Measurements from ENCODE around the gene FBN1. TPM values are rescaled to one million over a fixed set of nuclear protein-coding genes. Genes with fewer than 3 reads are reported as not detected.

The FBN1 gene
- total RNA-seq, 4 donors from 2014 or later, result 13.0 to 28.0 (median 20.9) TPM

- no peak for ATAC-seq
- no peaks in the 10 kb centered on the region for H3K4me1 ChIP-seq
- in situ Hi-C loops (cut with MboI; ENCODE audit: low sequenced_read_pairs in 4 of 4) (no loop called here), intact Hi-C loops (cut with DNase I; ENCODE audit: low total_unique reads) (loop anchor here (10.0 kb wide), 1 partner anchor 144 kb away; the partner anchor contains the start of gene FBN1)
- H3K9me3 ChIP-seq, result no peaks in the 10 kb centered on the region
- TF ChIP-seq POLR2A (IDR thresholded peaks at IDR 0.05), result no peak
- no peak for TF ChIP-seq CTCF (IDR thresholded peaks at IDR 0.05 in 4 of 5, conservative IDR thresholded peaks at IDR 0.05 in 1 of 5)
- H3K27ac ChIP-seq, result no peak overlapping the region
- no peak for DNase-seq
- H3K36me3 ChIP-seq, result no peaks in the 10 kb centered on the region
- no peaks in the 10 kb centered on the region for H3K27me3 ChIP-seq
- no peak overlapping the region for H3K4me3 ChIP-seq
Measured at GRCh38 chr15:48501208-48501607, 144.3 kb downstream of the FBN1 start.

- Histone ChIP-seq H3K27me3 (no peaks in the 10 kb centered on the region), H3K4me1 (no peaks in the 10 kb centered on the region), H3K9me3 (no peaks in the 10 kb centered on the region), H3K4me3 (no peak overlapping the region), H3K27ac (no peak overlapping the region), H3K36me3 (no peaks in the 10 kb centered on the region)
- ATAC-seq, result no peak
- no peak for DNase-seq
- in situ Hi-C loops (cut with MboI; ENCODE audit: low sequenced_read_pairs in 4 of 4) (no loop called here), intact Hi-C loops (cut with DNase I; ENCODE audit: low total_unique reads) (loop anchor here (10.0 kb wide), 1 partner anchor 144 kb away; the partner anchor contains the start of gene FBN1)
- no peak for TF ChIP-seq CTCF (IDR thresholded peaks at IDR 0.05 in 4 of 5, conservative IDR thresholded peaks at IDR 0.05 in 1 of 5)
Measured at GRCh38 chr15:48500595-48500994, 144.9 kb downstream of the FBN1 start.

- no peaks in the 10 kb centered on the region for H3K4me1 ChIP-seq
- H3K27me3 ChIP-seq, result no peaks in the 10 kb centered on the region
- TF ChIP-seq POLR2A (IDR thresholded peaks at IDR 0.05) (no peak), CTCF (IDR thresholded peaks at IDR 0.05 in 4 of 5, conservative IDR thresholded peaks at IDR 0.05 in 1 of 5) (no peak)
- H3K9me3 ChIP-seq, result no peaks in the 10 kb centered on the region
- no peak overlapping the region for H3K27ac ChIP-seq
- DNase-seq (no peak), ATAC-seq (no peak)
- H3K4me3 ChIP-seq, result no peak overlapping the region
- intact Hi-C loops (cut with DNase I; ENCODE audit: low total_unique reads), result loop anchor here (10.0 kb wide), 1 partner anchor 145 kb away; the partner anchor contains the start of gene FBN1
- H3K36me3 ChIP-seq, result no peaks in the 10 kb centered on the region
- in situ Hi-C loops (cut with MboI; ENCODE audit: low sequenced_read_pairs in 4 of 4), result no loop called here
Measured at GRCh38 chr15:48499978-48500377, 145.5 kb downstream of the FBN1 start.

GRCh38 chr15:48498828-48499227 lies 146.7 kb downstream of the FBN1 start:
- Histone ChIP-seq H3K4me3 (no peak overlapping the region), H3K9me3 (no peaks in the 10 kb centered on the region), H3K4me1 (no peaks in the 10 kb centered on the region), H3K36me3 (no peaks in the 10 kb centered on the region), H3K27ac (no peak overlapping the region), H3K27me3 (no peaks in the 10 kb centered on the region)
- ATAC-seq (no peak), DNase-seq (no peak)
- in situ Hi-C loops (cut with MboI; ENCODE audit: low sequenced_read_pairs in 4 of 4) (no loop called here), intact Hi-C loops (cut with DNase I; ENCODE audit: low total_unique reads) (no loop called here)
- TF ChIP-seq CTCF (IDR thresholded peaks at IDR 0.05 in 4 of 5, conservative IDR thresholded peaks at IDR 0.05 in 1 of 5), result no peak

GRCh38 chr15:48494631-48495030 lies 150.9 kb downstream of the FBN1 start:
- in situ Hi-C loops (cut with MboI; ENCODE audit: low sequenced_read_pairs in 4 of 4), result no loop called here
- Histone ChIP-seq H3K4me1 (no peaks in the 10 kb centered on the region), H3K36me3 (no peaks in the 10 kb centered on the region), H3K9me3 (no peaks in the 10 kb centered on the region), H3K4me3 (no peak overlapping the region), H3K27ac (no peak overlapping the region), H3K27me3 (no peaks in the 10 kb centered on the region)
- DNase-seq (no peak), ATAC-seq (no peak)
- TF ChIP-seq POLR2A (IDR thresholded peaks at IDR 0.05) (no peak), CTCF (IDR thresholded peaks at IDR 0.05 in 4 of 5, conservative IDR thresholded peaks at IDR 0.05 in 1 of 5) (no peak)
- intact Hi-C loops (cut with DNase I; ENCODE audit: low total_unique reads), result no loop called here

Measured in gastrocnemius medialis (tissue), 4 donors.